ENCODE results near the gene MKNK1. TPM values are rescaled to one million over a fixed set of nuclear protein-coding genes. Genes with fewer than 3 reads are reported as not detected.

The MKNK1 gene
- total and polyA plus RNA-seq, 2 donors (not counting 1 experiment from before 2014, with no cell fraction given): 51.0 to 73.0 TPM

DNA sequence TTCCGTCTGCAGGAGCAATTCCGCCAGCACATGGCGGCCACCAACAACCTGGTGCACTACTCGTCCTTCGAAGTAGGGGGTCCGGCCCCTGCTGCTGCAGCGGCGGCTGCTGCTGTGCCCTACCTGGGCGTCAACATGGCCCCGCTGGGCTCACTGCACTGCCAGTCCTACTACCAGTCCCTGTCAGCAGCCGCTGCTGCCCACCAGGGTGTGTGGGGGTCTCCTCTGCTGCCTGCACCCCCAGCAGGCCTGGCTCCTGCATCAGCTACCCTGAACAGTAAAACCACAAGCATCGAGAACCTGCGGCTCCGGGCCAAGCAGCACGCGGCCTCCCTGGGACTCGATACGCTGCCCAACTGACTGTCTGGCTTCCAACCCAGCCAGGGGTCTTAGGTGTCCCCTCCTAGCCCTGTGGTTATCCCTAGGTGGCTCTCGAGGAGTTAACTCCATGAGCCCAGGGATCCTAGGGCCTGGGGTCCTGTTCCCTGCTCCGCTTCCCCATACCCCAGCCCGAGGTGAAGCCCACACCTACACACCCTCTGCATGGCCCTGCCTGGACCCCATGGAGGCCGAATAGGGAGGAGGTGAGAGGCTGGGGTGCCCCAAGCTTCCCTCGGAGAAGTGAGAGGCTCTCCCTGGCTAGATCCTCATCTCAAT lies 91.8 kb downstream of the MKNK1 start:
- no peak overlapping the region for H3K9ac ChIP-seq (ENCODE audit: low read length)
- H3K27me3 ChIP-seq (replicated peaks in 1 of 4; ENCODE audit: control extremely low read depth in 1 of 4, control insufficient read depth in 3 of 4, insufficient read depth in 4 of 4, low read length in 3 of 4): peaks cover 0 to 12% (median 0%) of the 10 kb centered on the region in 4 experiments
- no peak overlapping the region for H3K27ac Mint-ChIP-seq
- ChIA-PET CTCF (no interaction called here), POLR2A (no interaction called here)
- H3K4me2 ChIP-seq (replicated peaks; ENCODE audit: low read depth, low read length, poor library complexity, severe bottlenecking): no peak overlapping the region
- H3K4me3 Mint-ChIP-seq: no peak overlapping the region
- H3K4me1 ChIP-seq (ENCODE audit: control insufficient read depth in 2 of 2, insufficient read depth in 2 of 2, low read length in 2 of 2): no peaks in the 10 kb centered on the region
- intact Hi-C loops (cut with micrococcal nuclease): no loop called here
- no peaks in the 10 kb centered on the region for H3K4me1 Mint-ChIP-seq
- H3K9me3 Mint-ChIP-seq (ENCODE audit: insufficient read depth): no peaks in the 10 kb centered on the region
- no peak for TF ChIP-seq EZH2 (IDR thresholded peaks at IDR 0.05; ENCODE audit: borderline replicate concordance, insufficient read depth, low read depth, low read length, poor library complexity, severe bottlenecking)
- TF ChIP-seq, protein P1, sequence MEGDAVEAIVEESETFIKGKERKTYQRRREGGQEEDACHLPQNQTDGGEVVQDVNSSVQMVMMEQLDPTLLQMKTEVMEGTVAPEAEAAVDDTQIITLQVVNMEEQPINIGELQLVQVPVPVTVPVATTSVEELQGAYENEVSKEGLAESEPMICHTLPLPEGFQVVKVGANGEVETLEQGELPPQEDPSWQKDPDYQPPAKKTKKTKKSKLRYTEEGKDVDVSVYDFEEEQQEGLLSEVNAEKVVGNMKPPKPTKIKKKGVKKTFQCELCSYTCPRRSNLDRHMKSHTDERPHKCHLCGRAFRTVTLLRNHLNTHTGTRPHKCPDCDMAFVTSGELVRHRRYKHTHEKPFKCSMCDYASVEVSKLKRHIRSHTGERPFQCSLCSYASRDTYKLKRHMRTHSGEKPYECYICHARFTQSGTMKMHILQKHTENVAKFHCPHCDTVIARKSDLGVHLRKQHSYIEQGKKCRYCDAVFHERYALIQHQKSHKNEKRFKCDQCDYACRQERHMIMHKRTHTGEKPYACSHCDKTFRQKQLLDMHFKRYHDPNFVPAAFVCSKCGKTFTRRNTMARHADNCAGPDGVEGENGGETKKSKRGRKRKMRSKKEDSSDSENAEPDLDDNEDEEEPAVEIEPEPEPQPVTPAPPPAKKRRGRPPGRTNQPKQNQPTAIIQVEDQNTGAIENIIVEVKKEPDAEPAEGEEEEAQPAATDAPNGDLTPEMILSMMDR (IDR thresholded peaks at IDR 0.05): no peak
- peaks cover 37% of the 10 kb centered on the region for H3K27me3 Mint-ChIP-seq
- H3K79me2 ChIP-seq (ENCODE audit: control insufficient read depth, insufficient read depth, low read length): no peaks in the 10 kb centered on the region
- no peaks in the 10 kb centered on the region for H4K20me1 ChIP-seq (ENCODE audit: control insufficient read depth, insufficient read depth, low read length, poor library complexity, severe bottlenecking)
- no peaks in the 10 kb centered on the region for H3K36me3 ChIP-seq (replicated peaks in 1 of 2; ENCODE audit: control extremely low read depth in 1 of 2, control insufficient read depth in 1 of 2, extremely low read depth in 1 of 2, insufficient read depth in 2 of 2, low read length in 1 of 2)
- no peak overlapping the region for H3K4me3 ChIP-seq (ENCODE audit: control extremely low read depth in 1 of 5, extremely low read depth in 1 of 5, insufficient read depth in 1 of 5, low read depth in 2 of 5, low read length in 4 of 5)
- H3K9me3 ChIP-seq (ENCODE audit: control extremely low read depth in 1 of 3, control insufficient read depth in 2 of 3, insufficient read depth in 1 of 3, low read length in 2 of 3): no peaks in the 10 kb centered on the region
- 95% methylated on average over 19 of the region's 23 CpGs for WGBS (ENCODE audit: insufficient coverage)
- H3K27ac ChIP-seq (ENCODE audit: low read length in 2 of 2): no peak overlapping the region
- no peak for ATAC-seq (ENCODE audit: low read depth)
- no peak overlapping the region for H2AFZ ChIP-seq (ENCODE audit: insufficient read depth, low read depth, low read length, poor library complexity, severe bottlenecking)
- no peak for DNase-seq

- peaks cover 0 to 13% (median 0%) of the 10 kb centered on the region in 4 experiments for H3K27me3 ChIP-seq (replicated peaks in 1 of 4; ENCODE audit: control extremely low read depth in 1 of 4, control insufficient read depth in 3 of 4, insufficient read depth in 4 of 4, low read length in 3 of 4)
- no peak for ATAC-seq (ENCODE audit: low read depth)
- H3K4me2 ChIP-seq (replicated peaks; ENCODE audit: low read depth, low read length, poor library complexity, severe bottlenecking): no peak overlapping the region
- no peaks in the 10 kb centered on the region for H3K9me3 Mint-ChIP-seq (ENCODE audit: insufficient read depth)
- 65% methylated on average over 8 of the region's 8 CpGs for WGBS (ENCODE audit: insufficient coverage)
- H2AFZ ChIP-seq (ENCODE audit: insufficient read depth, low read depth, low read length, poor library complexity, severe bottlenecking): no peak overlapping the region
- ChIA-PET CTCF (interaction anchor here (1.4 kb wide), 1 partner anchor 69 kb away, joined by 3 read pairs; no protein-coding TSS in a partner anchor), POLR2A (no interaction called here)
- DNase-seq: no peak
- no peak overlapping the region for H3K27ac Mint-ChIP-seq
- no peak overlapping the region for H3K4me3 ChIP-seq (ENCODE audit: control extremely low read depth in 1 of 5, extremely low read depth in 1 of 5, insufficient read depth in 1 of 5, low read depth in 2 of 5, low read length in 4 of 5)
- H3K36me3 ChIP-seq (replicated peaks in 1 of 2; ENCODE audit: control extremely low read depth in 1 of 2, control insufficient read depth in 1 of 2, extremely low read depth in 1 of 2, insufficient read depth in 2 of 2, low read length in 1 of 2): no peaks in the 10 kb centered on the region
- H3K4me1 ChIP-seq (ENCODE audit: control insufficient read depth in 2 of 2, insufficient read depth in 2 of 2, low read length in 2 of 2): no peaks in the 10 kb centered on the region
- no peak overlapping the region for H3K4me3 Mint-ChIP-seq
- H3K4me1 Mint-ChIP-seq: no peaks in the 10 kb centered on the region
- TF ChIP-seq, protein P1 (IDR thresholded peaks at IDR 0.05): no peak
- no peak for TF ChIP-seq EZH2 (IDR thresholded peaks at IDR 0.05; ENCODE audit: borderline replicate concordance, insufficient read depth, low read depth, low read length, poor library complexity, severe bottlenecking)
- no peaks in the 10 kb centered on the region for H3K79me2 ChIP-seq (ENCODE audit: control insufficient read depth, insufficient read depth, low read length)
- H3K9ac ChIP-seq (ENCODE audit: low read length): no peak overlapping the region
- intact Hi-C loops (cut with micrococcal nuclease): no loop called here
- no peak overlapping the region for H3K27ac ChIP-seq (ENCODE audit: low read length in 2 of 2)
- H3K9me3 ChIP-seq (ENCODE audit: control extremely low read depth in 1 of 3, control insufficient read depth in 2 of 3, insufficient read depth in 1 of 3, low read length in 2 of 3): no peaks in the 10 kb centered on the region
- H4K20me1 ChIP-seq (ENCODE audit: control insufficient read depth, insufficient read depth, low read length, poor library complexity, severe bottlenecking): no peaks in the 10 kb centered on the region
- H3K27me3 Mint-ChIP-seq: peaks cover 37% of the 10 kb centered on the region
These were observed 93.1 kb downstream of the MKNK1 start for GRCh38 chr1:46510998-46511365.
